GM18907 (cell line): ENCODE measurements around the gene RAPGEF4.
"Not testable (repeated sequence)": the region's sequence is repeated elsewhere in the genome, so short reads cannot be mapped to it uniquely, and the experiment has no call there.

Experiments
- ATAC-seq: cut with Tn5 transposase; IDR thresholded peaks from one replicate; pipeline ENCODE4 v1.9.1; 2021; ENCODE audit warnings: mild to moderate bottlenecking, moderate library complexity; ENCODE audit not compliant: unreplicated experiment

RAPGEF4 gene

DNA sequence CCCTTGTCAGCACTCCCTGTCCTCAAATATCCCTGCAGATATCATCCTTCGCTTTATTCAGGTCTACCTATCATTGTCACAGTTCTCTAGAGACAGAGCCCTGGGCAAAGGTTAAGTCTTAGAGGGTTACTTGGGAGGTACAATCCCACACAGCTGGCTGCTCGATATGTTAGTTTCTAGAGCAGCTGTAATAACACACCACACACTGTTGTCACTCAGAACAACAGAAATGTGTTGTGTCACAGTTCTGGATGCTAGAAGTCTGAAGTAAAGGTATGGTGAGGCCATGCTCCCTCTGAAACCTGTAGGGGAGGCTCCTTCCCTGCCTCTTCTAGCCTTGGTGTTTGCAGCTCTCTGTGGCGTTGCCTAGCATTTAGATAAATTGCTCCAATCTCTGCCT, 9.9 kb upstream of the RAPGEF4 start:
- no peak for ATAC-seq

DNA sequence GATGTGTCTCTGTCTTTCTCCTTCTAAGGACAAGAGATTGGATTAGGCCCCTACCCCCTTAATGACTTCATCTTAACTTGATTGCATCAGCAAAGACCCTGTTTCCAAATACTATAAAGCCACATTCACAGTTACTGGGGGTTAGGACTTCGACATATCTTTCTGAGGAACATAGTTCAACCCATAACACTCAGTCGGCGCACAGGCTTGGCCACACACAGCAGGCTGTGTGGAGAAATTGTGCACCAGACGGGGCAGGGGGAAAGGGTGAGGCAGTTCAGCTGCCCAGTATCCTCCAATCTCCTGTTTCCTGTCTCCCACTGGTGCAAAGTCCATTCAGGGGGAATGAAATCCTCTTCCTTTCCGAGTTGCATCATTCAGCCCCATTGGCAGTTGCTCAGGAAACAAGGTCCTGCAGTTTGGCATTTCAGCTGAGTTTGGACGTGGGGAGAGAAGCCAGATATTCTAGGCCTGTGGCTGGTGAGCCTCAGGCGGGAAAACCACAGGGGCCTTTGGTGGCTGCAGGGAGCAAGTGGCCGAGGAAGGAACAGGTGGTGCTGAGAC, 9.4 kb upstream of the RAPGEF4 start:
- ATAC-seq = no peak

DNA sequence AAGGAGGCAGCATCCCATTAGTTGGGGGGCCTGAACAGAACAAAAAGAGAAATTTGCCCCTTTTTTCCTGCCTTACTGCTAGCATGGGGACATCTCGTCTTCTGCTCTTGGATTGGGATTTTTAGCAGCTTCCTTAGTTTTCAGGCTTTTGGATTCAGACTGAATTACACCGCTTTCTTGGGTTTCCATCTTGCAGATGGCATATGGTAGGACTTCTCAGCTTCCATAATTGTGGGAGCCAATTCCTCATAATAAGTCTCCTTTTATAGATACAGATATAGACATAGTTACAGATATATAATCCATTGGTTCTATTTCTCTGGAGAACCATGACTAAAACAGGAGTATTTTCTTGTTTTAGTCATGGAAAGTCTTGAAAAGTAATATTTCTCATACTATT, 5.2 kb upstream of the RAPGEF4 start:
- no peak for ATAC-seq

DNA sequence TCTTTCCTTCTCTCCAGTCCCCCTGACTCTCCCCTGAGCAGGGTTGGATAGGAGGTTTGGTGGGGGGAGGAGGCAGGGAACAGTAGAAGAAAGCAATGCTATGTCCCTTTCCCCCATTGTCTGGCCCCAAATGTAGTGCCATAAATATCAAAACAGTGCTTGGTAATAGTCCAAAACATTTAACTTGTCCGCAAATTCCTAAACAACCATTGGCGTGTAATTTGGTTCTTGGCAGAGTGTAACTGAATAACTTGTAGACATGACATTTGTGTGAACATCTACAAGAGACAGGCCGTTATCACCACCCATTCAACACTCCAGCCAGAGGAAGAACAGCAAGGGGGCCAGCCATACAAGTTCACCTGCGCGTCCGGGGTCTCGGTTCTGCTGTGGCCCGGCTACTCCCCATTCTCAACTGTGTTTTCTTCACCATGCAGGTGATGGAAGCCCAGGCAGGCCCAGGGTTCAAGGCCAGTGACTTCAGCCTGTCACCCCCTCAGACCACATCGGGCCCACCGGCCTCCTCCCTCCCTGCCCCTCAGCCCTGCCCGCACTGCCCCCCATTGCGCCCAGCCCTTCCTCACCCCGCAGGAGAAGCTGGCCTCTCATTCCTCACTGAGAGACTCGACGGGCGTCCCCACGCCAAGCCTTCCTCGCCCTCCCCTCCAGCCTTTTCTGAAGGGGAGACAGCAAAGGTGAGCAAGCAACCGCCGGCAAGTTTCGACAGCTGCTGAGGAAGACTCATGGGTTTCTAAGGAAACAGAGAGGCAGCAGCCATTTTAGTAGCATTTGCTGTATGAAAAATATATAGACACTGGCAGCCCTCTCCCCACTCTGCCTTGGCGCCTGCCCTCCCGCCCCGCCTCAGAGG, 699 bp upstream of the RAPGEF4 start:
- ATAC-seq = no peak

DNA sequence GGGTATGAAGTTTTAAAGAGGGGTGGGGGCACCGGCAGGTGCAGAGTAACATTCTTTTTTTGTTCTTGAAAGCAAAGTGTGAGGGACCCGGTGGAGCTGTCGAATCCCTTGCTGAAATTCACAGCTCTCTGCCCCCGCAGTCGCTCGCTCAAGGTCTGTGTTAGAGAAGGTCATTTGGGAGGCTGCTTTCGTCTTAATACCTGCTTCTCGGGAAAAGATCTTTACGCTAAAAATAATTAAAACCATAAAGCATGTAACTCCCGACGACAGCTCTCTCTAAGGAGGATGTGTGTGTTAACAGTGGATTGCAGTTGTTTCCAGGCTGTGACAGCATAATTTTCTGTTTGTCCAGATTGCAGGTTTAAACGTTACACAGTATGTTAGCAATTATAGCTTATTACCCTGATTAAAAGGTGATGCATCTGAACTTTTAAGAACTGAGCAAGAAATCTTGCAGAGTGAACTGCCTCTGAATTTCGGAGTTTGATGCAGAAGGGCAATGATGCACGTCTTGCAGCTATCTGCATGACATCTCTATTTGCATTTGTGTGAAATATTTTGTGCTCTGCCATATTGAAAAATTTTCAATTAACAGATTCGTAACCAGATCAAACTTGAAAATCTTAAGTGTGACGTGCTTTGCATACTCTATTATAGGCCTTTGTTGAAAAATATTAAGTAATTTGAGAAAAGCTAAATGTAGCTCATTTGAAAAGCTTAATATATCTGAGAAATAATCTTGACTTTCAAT, 954 bp downstream of the RAPGEF4 start:
- ATAC-seq = no peak

DNA sequence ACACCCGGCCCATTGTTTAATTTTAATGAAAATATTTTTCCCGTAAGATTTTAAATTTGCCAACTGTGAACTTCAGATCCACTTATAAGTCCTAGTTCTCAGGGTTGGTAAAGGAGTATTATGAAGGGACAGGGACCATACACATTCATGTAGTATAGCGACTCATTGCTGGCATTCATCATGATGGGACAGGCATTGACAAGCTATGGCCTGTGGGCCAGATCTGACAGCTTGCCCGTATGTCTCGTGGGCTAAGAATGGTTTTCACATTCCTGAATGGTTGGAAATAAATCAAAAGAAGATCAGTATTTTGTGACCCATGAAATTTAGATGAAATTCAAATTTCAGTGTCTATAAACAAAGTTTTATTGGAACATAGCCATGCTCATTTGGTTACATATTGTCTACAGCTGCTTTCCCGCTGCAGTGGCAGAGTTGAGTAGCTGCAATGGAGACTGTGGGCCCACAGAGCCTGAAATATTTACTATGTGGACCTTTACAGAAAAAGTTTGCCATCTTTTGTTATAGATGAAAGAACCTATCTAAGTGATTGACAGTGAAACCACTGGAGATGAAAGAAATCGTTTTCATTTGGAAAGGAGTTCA, 4.1 kb downstream of the RAPGEF4 start:
- no peak for ATAC-seq

DNA sequence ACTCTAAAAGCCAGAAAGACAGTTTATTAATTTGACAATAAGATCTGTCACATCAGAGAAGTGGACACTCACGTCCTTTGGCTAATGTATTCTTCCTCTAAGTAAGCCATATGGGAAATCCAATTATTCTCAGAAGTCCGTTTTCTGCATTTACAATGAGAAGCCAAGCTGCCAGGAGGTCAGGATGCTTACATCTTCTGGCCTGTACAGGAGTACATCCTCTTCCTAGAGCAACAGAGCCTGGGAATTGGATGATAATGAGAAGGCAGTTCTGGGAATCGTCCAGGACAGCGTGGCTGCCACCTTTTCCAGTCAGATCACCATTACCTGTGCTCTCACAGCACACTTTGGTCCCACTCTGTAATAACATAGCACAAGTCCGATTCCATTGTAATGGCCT, 5.2 kb downstream of the RAPGEF4 start:
- ATAC-seq = no peak

DNA sequence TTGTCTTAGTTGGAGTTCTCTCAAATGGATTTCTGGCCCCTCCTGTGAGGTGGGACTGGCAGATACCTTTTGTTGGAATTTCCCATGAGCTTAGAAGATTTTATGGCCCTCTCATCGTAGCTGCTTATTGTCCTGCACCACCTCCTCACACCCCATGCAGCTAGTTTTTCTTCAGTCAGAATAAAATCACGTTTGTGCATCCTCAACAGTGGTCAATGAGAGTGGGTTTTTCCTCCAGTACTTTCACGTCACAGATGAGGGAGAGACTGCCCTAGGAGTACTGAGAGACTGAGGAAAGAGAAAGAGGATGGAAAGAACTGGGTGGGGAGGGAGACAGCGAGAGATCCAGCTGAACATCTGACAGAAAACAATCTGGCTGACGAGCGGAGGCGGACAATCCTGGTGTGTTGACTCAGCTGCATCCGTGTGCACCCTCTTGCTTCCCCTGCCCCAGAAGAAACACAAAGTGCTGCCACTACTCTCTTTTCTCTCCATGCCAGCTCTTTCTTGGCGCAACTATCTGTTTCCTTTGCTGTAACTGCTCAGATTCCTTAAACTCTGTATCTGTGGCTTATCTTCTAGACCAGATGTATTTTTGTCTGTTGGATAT, 7.4 kb downstream of the RAPGEF4 start:
- ATAC-seq = no peak

DNA sequence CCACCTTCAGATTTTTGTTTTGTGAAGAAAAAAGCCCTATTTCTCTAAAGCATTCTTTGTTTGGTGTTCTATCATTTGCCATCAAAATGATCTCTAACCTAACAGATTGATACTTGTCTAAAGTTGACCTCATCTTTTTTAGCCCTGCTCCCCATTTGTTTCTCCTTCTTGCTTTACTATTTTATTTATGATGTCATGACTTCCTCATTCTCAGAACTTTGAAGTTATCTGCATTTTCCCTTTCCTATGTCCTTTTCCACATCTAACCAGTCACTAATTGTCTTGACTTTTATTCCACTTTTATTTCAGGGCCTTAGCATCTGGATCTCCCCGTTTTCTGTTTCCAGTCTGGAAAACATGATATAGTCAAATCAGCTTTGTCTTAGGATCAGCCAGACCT, 8.3 kb downstream of the RAPGEF4 start:
- no peak for ATAC-seq

DNA sequence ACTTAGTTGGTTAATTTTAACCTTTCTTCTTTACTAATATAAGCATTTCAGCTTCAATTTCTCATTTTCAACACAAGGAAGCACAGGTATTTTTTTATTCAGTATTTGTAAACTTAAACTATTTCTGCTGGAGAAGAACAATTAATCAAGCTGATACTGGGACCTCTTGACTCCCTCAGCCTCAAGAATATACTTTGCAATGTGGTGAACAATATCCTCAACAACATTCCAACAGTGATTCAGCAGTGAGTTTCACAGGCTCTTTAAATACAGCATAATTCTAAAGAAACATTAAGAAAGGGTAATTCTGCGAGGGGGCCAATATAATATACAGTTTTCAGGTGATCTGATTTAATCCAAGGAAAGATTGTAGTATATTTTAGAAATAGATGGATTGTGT, 10.0 kb downstream of the RAPGEF4 start:
- ATAC-seq = no peak

DNA sequence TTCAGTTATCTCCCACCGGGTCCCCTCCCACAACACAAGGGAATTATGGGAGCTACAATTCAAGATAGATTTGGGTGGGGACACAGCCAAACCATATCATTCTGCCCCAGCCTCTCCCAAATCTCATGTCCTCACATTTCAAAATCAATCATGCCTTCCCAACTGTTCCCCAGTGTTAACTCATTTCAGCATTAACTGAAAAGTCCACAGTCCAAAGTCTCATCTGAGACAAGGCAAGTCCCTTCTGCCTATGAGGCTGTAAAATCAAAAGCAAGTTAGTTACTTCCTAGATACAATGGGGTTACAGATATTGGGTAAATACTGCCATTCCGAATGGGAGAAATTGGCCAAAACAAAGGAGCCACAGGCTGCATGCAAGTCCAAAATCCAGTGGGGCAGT, 12.9 kb downstream of the RAPGEF4 start:
- ATAC-seq = not testable (repeated sequence)

DNA sequence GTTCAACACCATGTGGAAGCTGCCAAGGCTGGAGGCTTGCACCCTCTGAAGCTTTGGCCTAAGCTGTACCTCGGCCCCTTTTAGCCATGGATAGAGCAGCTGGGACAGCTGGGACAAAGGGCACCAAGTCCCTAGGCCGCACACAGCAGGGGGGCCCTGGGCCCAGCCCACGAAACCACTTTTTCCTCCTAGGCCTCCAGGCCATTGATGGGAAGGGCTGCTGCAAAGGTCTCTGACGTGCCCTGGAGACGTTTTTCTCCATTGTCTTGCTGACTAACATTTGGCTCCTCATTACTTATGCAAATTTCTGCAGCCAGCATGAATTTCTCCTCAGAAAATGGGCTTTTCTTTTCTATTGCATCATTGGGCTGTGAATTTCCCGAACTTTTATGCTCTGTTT, 13.7 kb downstream of the RAPGEF4 start:
- no peak for ATAC-seq

DNA sequence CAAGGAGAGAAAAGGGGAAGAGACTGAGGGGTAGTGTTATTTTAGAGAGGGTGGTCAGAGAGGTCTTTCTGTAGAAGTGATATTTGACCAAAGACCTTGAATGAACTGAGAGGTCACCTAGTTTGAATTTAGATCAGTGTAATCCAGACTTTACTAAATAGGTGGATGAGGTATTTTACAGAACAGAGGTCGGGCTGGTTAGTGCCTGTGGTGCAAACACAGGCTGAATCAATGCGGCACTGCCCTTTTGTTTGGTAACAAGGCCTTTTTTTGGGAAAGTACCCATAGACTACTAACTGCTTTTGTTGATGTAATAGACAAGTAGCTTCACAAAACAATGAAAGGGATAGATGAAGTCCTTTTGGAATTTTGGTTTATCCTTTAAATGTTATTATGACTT, 15.9 kb downstream of the RAPGEF4 start:
- no peak for ATAC-seq

DNA sequence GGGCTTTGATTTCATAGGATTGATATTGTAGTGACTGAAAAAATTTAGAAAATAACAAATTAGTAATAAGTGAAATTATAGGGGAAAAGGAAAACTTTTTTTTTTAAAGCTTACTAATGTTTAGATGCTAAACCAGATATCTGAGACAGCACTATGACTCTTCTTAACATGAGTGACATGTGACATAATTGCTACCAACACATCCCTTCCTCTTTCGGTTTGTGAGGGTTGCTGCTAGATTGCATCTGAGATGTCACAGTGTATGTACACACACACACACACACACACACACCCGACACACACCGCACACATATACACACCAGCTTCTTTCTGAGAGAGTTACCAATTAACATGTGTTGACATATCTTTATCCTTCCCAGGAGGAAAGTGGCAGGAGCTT, 18.0 kb downstream of the RAPGEF4 start:
- ATAC-seq = no peak

DNA sequence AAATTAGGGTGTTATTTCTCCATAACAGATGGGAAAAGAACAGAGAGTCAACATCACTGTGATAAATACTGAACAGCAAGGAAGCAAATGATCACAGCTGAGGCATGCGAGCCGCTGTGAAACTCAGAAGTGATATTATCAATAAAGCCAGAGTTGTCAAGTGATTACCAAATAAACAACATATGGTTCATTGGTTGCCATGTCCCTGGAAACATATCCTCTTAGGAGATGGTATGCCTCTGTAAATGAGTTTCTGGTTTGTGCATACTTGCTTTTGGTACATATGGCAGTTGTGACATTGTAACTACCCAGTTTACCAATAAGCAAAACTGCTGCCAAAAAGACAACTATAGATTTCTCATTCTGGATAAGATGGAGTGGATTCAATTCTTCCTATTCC, 23.8 kb downstream of the RAPGEF4 start:
- ATAC-seq = no peak

DNA sequence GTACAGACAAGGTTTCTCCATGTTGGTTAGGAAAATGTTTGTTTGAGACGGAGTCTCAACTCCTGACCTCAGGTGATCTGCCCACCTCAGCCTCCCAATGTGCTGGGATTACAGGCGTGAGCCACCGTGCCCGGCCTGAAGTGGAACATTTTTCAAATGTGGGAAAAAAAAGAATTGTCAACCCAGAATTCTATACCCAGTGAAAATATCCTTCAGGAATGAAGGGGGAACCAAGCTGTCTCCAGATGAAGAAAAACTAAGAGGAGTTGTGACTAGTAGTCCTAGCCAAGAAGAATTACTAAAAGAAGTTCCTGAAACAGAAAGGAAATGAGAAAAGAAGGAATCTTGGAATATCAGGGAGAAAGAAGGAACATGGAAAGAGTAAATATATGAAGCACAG, 25.7 kb downstream of the RAPGEF4 start:
- no peak for ATAC-seq

DNA sequence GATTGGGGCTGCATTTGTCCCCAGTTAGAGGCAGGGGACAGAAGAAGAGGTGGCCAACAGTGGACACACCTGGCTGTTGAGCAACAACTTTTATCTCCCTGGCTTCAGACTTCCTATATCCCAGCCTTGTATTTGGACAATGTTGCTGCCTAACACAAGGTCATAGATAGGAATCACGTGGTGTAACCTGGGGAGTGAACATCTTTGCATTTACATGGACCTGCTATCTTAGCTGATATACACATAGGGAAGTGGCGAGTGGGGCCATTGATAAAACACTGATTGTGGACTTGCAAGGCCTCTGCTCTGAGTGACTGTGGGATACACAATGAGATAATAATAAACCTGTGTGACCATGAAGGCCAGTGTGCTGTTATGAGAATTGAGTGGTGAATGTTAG, 26.9 kb downstream of the RAPGEF4 start:
- ATAC-seq = no peak

DNA sequence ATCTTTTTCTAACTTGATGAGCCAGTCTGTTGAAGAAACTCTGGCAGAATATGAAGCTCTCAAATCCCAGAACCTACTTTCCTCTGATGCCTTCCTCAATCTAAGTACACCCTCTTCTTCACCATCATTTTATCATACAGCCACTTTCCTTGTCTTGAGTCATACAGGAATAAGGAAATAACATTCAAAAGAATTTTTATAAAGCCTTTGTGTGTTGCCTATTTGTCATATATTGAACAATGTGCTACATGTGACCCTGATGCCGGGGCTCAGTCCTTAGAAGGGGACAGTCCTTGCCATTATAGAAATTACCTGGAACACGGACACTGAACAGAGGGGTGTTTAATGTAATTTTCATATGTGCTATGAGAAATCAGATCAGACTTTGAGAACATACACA, 27.4 kb downstream of the RAPGEF4 start:
- no peak for ATAC-seq

DNA sequence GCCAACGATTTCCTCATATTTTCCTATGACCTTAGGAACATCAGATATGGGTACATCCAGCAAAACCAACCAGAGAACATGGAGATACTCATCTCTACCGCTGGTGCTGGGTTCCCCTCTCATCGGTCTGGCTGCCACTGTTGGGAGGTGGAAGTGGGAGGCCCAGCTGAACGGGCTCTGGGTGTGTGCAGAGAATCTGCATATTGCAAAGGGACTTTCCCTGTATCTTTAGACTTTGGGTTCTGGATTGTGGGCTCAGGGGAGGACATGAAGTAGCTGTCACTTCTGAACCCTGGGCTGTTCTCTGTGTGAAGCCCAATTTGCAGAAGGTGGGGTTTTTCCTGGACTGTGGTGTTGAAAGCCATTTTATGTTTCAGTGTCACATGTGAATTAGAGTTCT, 30.0 kb downstream of the RAPGEF4 start:
- ATAC-seq = no peak

DNA sequence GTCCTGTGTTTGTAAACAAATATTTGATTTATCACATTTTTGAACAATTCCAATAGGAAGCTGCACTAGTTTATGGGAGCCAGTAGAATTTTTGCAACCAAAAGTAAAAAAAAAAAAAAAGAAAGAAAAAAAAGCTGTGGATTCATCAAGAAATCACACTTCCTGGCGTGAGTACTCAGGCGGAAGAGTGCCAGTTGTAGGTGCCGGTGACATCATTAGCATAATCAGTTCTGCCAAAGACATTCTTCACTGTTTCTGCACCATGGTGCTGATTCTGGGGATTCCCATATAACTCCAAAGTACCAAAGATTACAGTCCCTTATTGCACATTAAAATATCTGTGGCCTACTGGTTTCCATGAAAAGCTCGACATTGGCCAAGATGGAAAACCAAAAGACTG, 32.8 kb downstream of the RAPGEF4 start:
- no peak for ATAC-seq

DNA sequence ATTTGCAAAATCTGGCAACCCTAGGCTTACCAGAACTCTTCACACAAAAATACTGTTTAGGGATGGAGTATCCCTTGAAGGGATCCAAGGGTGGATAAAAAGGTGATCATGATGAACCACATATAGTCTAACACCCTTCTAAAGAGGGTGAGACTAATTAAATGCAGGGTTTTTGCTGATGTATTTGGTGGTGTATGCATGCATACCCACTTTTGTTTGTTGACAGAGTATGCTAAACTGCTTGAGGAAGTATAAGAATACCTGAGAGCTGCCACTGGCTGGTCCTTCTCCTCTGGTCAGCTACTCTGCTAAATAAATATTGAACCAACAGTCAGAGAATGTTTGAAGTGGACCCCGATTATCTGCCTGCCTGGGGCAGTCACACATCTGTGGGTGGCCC, 34.2 kb downstream of the RAPGEF4 start:
- no peak for ATAC-seq
